ENCODE results near the gene HSPD1. TPM values are rescaled to one million over a fixed set of nuclear protein-coding genes. Genes with fewer than 3 reads are reported as not detected.

Gene HSPD1
- total RNA-seq, 1 experiment from 2014 or later, result 995 TPM

GRCh38 chr2:197499594-197500502 is at the start of gene HSPD1, which contains the start of gene HSPE1 (continued):
- no peak for TF ChIP-seq ATF6 (CRISPR knock-in tag; IDR thresholded peaks at IDR 0.05)
- no peak for TF ChIP-seq NFATC4 (CRISPR knock-in tag; IDR thresholded peaks at IDR 0.05)
- no peak; the same call in 1 of the 2 replicates for TF ChIP-seq EMX1 (CRISPR knock-in tag; IDR thresholded peaks at IDR 0.05)
- TF ChIP-seq NR1H2 (CRISPR knock-in tag; IDR thresholded peaks at IDR 0.05), result 0 out of 2 replicates have a peak, but pooled peaks have one; percentile 33
- no peak for TF ChIP-seq PRRX2 (CRISPR knock-in tag; IDR thresholded peaks at IDR 0.05)
- peak; percentile 65; the same call in 1 of the 2 replicates for TF ChIP-seq ZBTB43 (CRISPR knock-in tag; IDR thresholded peaks at IDR 0.05)
- TF ChIP-seq HMGXB4 (CRISPR knock-in tag; IDR thresholded peaks at IDR 0.05), result peak; percentile 91
- no peak for TF ChIP-seq SOX15 (CRISPR knock-in tag; IDR thresholded peaks at IDR 0.05)
- TF ChIP-seq PREB (CRISPR knock-in tag; IDR thresholded peaks at IDR 0.05; ENCODE audit: borderline replicate concordance), result peak; percentile 81; the same call in 1 of the 2 replicates
- TF ChIP-seq GABPB1 (CRISPR knock-in tag; IDR thresholded peaks at IDR 0.05), result peak; percentile 87
- peak; percentile 61; the same call in 1 of the 2 replicates for TF ChIP-seq ATF1 (CRISPR knock-in tag; IDR thresholded peaks at IDR 0.05)
- TF ChIP-seq ZNF281 (CRISPR knock-in tag; IDR thresholded peaks at IDR 0.05), result peak; percentile 73
- peak; percentile 93 for TF ChIP-seq CREM (CRISPR knock-in tag; IDR thresholded peaks at IDR 0.05)
- peak; percentile 83; the same call in 1 of the 2 replicates for TF ChIP-seq FOXP4 (CRISPR knock-in tag; IDR thresholded peaks at IDR 0.05)
- peak; percentile 70 for TF ChIP-seq ZNF263 (CRISPR knock-in tag; IDR thresholded peaks at IDR 0.05; ENCODE audit: low read depth)
